Measurements from ENCODE around the gene PTPRA. TPM values are rescaled to one million over a fixed set of nuclear protein-coding genes. Genes with fewer than 3 reads are reported as not detected.
A peak's percentile ranks its signal among the peaks of the same experiment; 100 is the strongest.

PTPRA gene
- total and polyA plus RNA-seq, 8 donors = 8.1 to 157 (median 21.8) TPM

DNA sequence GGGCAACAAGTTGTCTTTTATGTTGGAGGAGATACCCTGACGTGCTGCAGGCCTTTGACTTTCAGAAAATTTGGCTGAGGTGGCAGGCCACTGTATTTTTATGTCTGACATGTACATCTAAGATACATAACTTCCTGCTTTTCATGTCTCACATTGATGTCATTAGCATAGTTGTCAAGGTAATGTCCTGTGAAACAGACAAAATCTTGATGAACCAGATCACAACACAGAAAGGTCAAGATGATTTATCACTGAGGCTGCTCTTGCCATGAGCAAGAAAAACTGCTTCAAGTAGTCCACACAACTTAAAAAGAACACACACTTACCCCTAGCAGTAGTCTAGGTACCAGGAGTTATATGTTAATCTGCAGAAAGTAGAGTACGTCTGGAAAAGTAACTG is 120.0 kb downstream of the PTPRA start:
- Histone ChIP-seq H3K4me3 (no peak overlapping the region), H3K4me1 (no peaks in the 10 kb centered on the region)

DNA sequence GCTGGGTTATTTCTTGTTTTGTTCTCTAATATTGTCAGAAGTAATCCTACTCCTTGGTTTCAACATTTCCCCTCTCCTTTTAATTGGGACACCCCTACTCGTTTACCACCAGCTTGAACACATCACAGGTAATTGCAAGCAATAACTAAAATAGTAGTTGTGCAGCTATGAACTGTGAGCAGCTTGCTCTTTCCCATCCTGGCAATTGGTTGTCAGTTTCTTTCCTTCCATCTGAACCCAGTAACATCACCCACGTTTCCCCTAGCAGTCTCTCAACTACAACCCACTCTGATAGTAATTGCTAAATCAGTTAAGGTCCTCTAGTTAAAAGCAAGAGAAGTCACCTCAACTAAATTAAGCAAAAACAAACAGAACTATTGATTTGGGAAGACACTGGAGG is 122.5 kb downstream of the PTPRA start:
- no peak overlapping the region for H3K27ac ChIP-seq
- no peaks in the 10 kb centered on the region for H3K4me1 ChIP-seq
- WGBS, 5 donors = 75 to 87% (median 79%) methylated on average over 2 of the region's 2 CpGs
- no peaks in the 10 kb centered on the region for H3K9me3 ChIP-seq
- DNase-seq = no peak
- H3K36me3 ChIP-seq = peaks cover 29 to 76% (median 64%) of the 10 kb centered on the region in 4 donors
- no peaks in the 10 kb centered on the region for H3K27me3 ChIP-seq
- TF ChIP-seq POLR2AphosphoS5 (IDR thresholded peaks at IDR 0.05) (no peak), POLR2A (IDR thresholded peaks at IDR 0.05) (no peak), EP300 (IDR thresholded peaks at IDR 0.05) (no peak)
- TF ChIP-seq, protein P1, sequence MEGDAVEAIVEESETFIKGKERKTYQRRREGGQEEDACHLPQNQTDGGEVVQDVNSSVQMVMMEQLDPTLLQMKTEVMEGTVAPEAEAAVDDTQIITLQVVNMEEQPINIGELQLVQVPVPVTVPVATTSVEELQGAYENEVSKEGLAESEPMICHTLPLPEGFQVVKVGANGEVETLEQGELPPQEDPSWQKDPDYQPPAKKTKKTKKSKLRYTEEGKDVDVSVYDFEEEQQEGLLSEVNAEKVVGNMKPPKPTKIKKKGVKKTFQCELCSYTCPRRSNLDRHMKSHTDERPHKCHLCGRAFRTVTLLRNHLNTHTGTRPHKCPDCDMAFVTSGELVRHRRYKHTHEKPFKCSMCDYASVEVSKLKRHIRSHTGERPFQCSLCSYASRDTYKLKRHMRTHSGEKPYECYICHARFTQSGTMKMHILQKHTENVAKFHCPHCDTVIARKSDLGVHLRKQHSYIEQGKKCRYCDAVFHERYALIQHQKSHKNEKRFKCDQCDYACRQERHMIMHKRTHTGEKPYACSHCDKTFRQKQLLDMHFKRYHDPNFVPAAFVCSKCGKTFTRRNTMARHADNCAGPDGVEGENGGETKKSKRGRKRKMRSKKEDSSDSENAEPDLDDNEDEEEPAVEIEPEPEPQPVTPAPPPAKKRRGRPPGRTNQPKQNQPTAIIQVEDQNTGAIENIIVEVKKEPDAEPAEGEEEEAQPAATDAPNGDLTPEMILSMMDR (IDR thresholded peaks at IDR 0.05) = no peak
- intact Hi-C loops (cut with DNase I; ENCODE audit: low total_unique reads) = no loop called here
- no peak overlapping the region for H3K4me3 ChIP-seq

More for the DNA sequence above, 120.0 kb downstream of the PTPRA start:
- no peaks in the 10 kb centered on the region for H3K9me3 ChIP-seq
- WGBS, 5 donors = 78 to 94% (median 85%) methylated on average over 2 of the region's 2 CpGs
- H3K27me3 ChIP-seq = no peaks in the 10 kb centered on the region
- TF ChIP-seq, protein P1 (IDR thresholded peaks at IDR 0.05) = no peak
- no peak for TF ChIP-seq EP300 (IDR thresholded peaks at IDR 0.05)
- TF ChIP-seq POLR2AphosphoS5 (IDR thresholded peaks at IDR 0.05) = no peak
- TF ChIP-seq POLR2A (IDR thresholded peaks at IDR 0.05) = no peak
- H3K36me3 ChIP-seq = peaks cover 52 to 90% (median 82%) of the 10 kb centered on the region in 4 donors
- no peak for DNase-seq
- H3K27ac ChIP-seq = no peak overlapping the region
- intact Hi-C loops (cut with DNase I; ENCODE audit: low total_unique reads) = no loop called here

GRCh38 chr20:2998728-2999127 is 125.4 kb downstream of the PTPRA start:
- H3K9me3 ChIP-seq = no peaks in the 10 kb centered on the region
- intact Hi-C loops (cut with DNase I; ENCODE audit: low total_unique reads) = no loop called here
- H3K4me1 ChIP-seq = no peaks in the 10 kb centered on the region
- DNase-seq = no peak
- peaks cover 13 to 51% (median 39%) of the 10 kb centered on the region in 4 donors for H3K36me3 ChIP-seq
- TF ChIP-seq POLR2A (IDR thresholded peaks at IDR 0.05) = no peak
- no peak for TF ChIP-seq EP300 (IDR thresholded peaks at IDR 0.05)
- TF ChIP-seq POLR2AphosphoS5 (IDR thresholded peaks at IDR 0.05) = no peak
- TF ChIP-seq, protein P1 (IDR thresholded peaks at IDR 0.05) = no peak
- no peaks in the 10 kb centered on the region for H3K27me3 ChIP-seq
- no peak overlapping the region for H3K4me3 ChIP-seq
- H3K27ac ChIP-seq = no peak overlapping the region

GRCh38 chr20:3000852-3001523 is 127.7 kb downstream of the PTPRA start:
- no peaks in the 10 kb centered on the region for H3K27me3 ChIP-seq
- peak in 1 of 2 donors; percentile 76 for DNase-seq
- no peaks in the 10 kb centered on the region for H3K9me3 ChIP-seq
- H3K4me1 ChIP-seq = no peaks in the 10 kb centered on the region
- H3K4me3 ChIP-seq = no peak overlapping the region
- H3K27ac ChIP-seq = no peak overlapping the region
- intact Hi-C loops (cut with DNase I; ENCODE audit: low total_unique reads) = no loop called here
- whole genome bisulfite sequencing, 5 donors = 43 to 69% (median 48%) methylated on average over 7 of the region's 7 CpGs
- TF ChIP-seq, protein P1 (IDR thresholded peaks at IDR 0.05) = peak in 1 of 7 experiments; percentile 37
- TF ChIP-seq POLR2A (IDR thresholded peaks at IDR 0.05) = no peak
- peaks cover 8 to 51% (median 39%) of the 10 kb centered on the region in 4 donors for H3K36me3 ChIP-seq

Data from stomach (tissue), 9 donors.